ENCODE data around the gene GNB1. TPM values are rescaled to one million over a fixed set of nuclear protein-coding genes. Genes with fewer than 3 reads are reported as not detected.
"Not testable (repeated sequence)": the region's sequence is repeated elsewhere in the genome, so short reads cannot be mapped to it uniquely, and the experiment has no call there.

GNB1 gene
- total and polyA plus RNA-seq, 10 of the 15 experiments (the other 5 are each of a cell fraction or from before 2014, with no cell fraction given) = 23.0 to 392 (median 93.9) TPM

DNA sequence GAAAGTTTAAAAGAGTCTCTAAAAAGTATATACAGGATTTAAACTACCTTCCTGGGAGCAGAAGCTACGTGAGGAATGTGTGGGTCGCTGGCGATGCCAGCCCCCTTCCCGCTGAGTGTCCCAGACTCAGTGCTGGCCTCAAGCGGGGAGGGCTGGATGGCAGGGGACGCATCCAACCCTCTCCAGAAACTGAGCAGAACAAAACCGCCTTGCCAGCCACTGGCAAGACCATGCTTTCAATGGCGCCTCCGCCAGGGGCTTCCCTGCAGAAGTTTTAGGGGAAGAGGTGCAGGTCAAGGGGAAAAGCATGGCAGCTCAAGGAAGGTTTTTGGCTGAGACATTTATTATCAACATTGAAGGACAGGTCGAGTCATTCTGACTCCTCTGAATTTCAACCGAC is 138.7 kb downstream of the GNB1 start (continued):
- no peak for TF ChIP-seq CUX1 (IDR thresholded peaks at IDR 0.05; ENCODE audit: insufficient replicate concordance, low read depth, low read length)
- TF ChIP-seq, protein P1, sequence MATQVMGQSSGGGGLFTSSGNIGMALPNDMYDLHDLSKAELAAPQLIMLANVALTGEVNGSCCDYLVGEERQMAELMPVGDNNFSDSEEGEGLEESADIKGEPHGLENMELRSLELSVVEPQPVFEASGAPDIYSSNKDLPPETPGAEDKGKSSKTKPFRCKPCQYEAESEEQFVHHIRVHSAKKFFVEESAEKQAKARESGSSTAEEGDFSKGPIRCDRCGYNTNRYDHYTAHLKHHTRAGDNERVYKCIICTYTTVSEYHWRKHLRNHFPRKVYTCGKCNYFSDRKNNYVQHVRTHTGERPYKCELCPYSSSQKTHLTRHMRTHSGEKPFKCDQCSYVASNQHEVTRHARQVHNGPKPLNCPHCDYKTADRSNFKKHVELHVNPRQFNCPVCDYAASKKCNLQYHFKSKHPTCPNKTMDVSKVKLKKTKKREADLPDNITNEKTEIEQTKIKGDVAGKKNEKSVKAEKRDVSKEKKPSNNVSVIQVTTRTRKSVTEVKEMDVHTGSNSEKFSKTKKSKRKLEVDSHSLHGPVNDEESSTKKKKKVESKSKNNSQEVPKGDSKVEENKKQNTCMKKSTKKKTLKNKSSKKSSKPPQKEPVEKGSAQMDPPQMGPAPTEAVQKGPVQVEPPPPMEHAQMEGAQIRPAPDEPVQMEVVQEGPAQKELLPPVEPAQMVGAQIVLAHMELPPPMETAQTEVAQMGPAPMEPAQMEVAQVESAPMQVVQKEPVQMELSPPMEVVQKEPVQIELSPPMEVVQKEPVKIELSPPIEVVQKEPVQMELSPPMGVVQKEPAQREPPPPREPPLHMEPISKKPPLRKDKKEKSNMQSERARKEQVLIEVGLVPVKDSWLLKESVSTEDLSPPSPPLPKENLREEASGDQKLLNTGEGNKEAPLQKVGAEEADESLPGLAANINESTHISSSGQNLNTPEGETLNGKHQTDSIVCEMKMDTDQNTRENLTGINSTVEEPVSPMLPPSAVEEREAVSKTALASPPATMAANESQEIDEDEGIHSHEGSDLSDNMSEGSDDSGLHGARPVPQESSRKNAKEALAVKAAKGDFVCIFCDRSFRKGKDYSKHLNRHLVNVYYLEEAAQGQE (IDR thresholded peaks at IDR 0.05; ENCODE audit: low read depth, low read length) = no peak
- TF ChIP-seq, protein P2, sequence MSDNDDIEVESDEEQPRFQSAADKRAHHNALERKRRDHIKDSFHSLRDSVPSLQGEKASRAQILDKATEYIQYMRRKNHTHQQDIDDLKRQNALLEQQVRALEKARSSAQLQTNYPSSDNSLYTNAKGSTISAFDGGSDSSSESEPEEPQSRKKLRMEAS (IDR thresholded peaks at IDR 0.05; ENCODE audit: low read depth, low read length) = no peak
- no peak for TF ChIP-seq TBL1XR1 (IDR thresholded peaks at IDR 0.05; ENCODE audit: low read depth, low read length)
- no peak for TF ChIP-seq RELA (IDR thresholded peaks at IDR 0.05; ENCODE audit: borderline replicate concordance, partially characterized antibody)
- no peak for TF ChIP-seq ETV6 (conservative IDR thresholded peaks at IDR 0.05 in 1 of 2, IDR thresholded peaks at IDR 0.05 in 1 of 2; ENCODE audit: borderline replicate concordance in 1 of 2, low read depth in 1 of 2)
- TF ChIP-seq NR2F1 (conservative IDR thresholded peaks at IDR 0.05) = no peak

GRCh38 chr1:1749941-1750340 is 140.9 kb downstream of the GNB1 start:
- intact Hi-C loops (cut with micrococcal nuclease; ENCODE audit: unreplicated experiment) = not testable (repeated sequence)
- WGBS (ENCODE audit: insufficient coverage, insufficient replicate concordance, low lambda C conversion rate, missing lambda C conversion rate) = 81% methylated on average over 5 of the region's 9 CpGs

More at GRCh38 chr1:1749941-1750340, 140.9 kb downstream of the GNB1 start:
- H3K79me2 ChIP-seq (ENCODE audit: control insufficient read depth, insufficient read depth, low read length); CTCF ChIA-PET; H3K4me3 ChIP-seq; DNase-seq (ENCODE audit: low read depth, low spot score); POLR2A ChIA-PET; ATAC-seq; H3K9me3 ChIP-seq (replicated peaks; ENCODE audit: control insufficient read depth, insufficient read depth, low read length); BruUV-seq (replicated peaks); H3K4me2 ChIP-seq (ENCODE audit: control insufficient read depth, insufficient read depth); H3K27me3 ChIP-seq (replicated peaks in 1 of 2; ENCODE audit: control insufficient read depth in 2 of 2, insufficient read depth in 2 of 2, low read length in 1 of 2); H3K9ac ChIP-seq (ENCODE audit: control insufficient read depth, insufficient read depth, low read length); H3K4me1 ChIP-seq (ENCODE audit: control insufficient read depth, insufficient read depth, low read length); in situ Hi-C loops (cut with MboI); H3K27ac ChIP-seq (ENCODE audit: control insufficient read depth, insufficient read depth); SMC1A ChIA-PET (ENCODE audit: uncharacterized antibody, unreplicated experiment); H4K20me1 ChIP-seq (ENCODE audit: control insufficient read depth, insufficient read depth); H2AFZ ChIP-seq (ENCODE audit: control insufficient read depth, low read depth, low read length); FAIRE-seq; RAD21 ChIA-PET (ENCODE audit: unreplicated experiment): not testable (repeated sequence)
- peaks cover under 1 to 16% of the 10 kb centered on the region in 2 experiments; a peak in 3 of 4 replicates for H3K36me3 ChIP-seq (ENCODE audit: control insufficient read depth in 2 of 2, insufficient read depth in 2 of 2, low read length in 1 of 2)

Measured in GM12878 (cell line).